ENCODE data around the gene GJC2. TPM values are rescaled to one million over a fixed set of nuclear protein-coding genes. Genes with fewer than 3 reads are reported as not detected.
A peak's percentile ranks its signal among the peaks of the same experiment; 100 is the strongest.
"Not testable (repeated sequence)": the region's sequence is repeated elsewhere in the genome, so short reads cannot be mapped to it uniquely, and the experiment has no call there.

GJC2 gene
- total RNA-seq, 1 donor from 2014 or later = 2.6 TPM

DNA sequence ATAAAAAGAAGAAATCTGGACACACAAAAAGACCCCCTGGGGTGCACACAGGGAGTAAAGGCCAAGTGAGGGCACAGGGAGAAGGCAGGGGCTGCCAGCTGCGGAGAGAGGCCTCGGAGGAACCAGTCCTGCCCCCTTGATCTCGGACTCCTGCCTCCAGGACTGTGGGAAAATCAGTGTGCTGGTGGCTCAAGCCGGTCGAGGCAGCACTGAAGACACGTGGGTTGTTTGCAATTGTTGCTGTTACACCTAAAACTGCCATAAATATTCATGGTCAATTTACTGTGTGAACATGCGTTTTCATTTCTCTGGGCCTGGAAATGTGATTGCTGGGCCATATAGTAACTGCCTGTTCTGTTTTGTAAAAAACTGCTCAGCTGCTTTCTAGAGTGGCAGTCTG is 34.4 kb downstream of the GJC2 start:
- DNase-seq (ENCODE audit: low spot score) = peak; percentile 51

GRCh38 chr1:228185641-228185965 is 35.9 kb downstream of the GJC2 start:
- DNase-seq (ENCODE audit: low spot score) = peak; percentile 39

DNA sequence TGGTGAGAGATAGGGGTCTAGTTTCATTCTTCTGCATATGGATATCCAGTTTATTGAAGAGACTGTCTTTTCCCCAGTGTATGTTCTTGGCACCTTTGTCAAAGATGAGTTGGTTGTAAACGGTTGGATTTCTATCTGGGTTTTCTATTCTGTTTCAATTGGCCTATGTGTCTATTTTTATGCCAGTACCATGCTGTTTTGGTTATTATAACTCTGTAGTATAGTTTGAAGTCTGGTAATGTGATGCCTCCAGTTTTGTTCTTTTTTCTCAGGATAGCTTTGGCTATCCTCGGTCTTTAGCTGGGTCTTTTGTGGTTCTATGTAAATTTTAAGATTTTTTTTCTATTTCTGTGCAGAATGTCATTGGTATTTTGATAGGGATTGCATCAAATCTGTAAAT is 38.5 kb downstream of the GJC2 start:
- not testable (repeated sequence) for DNase-seq (ENCODE audit: low spot score)

- peak; percentile 41 for DNase-seq (ENCODE audit: low spot score)
Measured at GRCh38 chr1:228190182-228190581, 40.5 kb downstream of the GJC2 start.

DNA sequence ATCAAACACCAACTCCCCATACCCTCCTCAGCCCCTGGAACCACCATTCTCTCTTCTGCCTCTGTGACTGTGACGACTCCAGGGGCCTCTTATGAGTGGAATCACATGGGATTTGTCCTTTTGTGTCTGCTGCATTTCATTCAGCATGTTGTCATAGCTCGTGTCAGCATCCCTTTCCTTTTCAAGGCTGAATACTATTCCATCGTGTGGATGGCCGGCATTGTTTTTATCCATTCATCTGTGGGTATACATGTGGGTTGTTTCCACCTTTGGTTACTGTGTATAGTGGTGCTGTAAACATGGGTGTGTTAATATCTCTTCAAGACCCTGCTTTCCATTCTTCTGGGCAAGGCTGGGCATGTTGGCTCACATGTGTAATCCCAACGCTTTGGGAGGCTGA is 41.0 kb downstream of the GJC2 start:
- peak; percentile 51 for DNase-seq (ENCODE audit: low spot score)

DNA sequence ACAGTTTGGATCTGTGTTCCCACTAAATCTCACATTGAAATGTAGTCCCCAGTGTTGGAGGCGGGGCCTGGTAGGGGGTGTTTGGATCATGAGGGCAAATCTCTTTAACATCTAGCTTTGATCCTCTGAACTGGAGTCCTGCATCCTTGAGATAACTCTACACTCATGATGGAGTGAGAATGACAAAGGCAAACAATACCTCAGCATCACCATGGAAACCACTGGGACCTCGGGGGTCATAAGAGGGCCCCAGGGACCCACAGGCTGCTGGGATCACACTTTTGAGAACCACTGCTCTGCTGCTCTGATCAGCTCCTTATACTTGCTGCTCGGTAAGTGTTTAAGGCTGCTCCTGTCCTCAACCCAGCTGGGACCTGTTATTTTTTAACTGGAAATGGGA is 44.7 kb downstream of the GJC2 start:
- peak; percentile 30 for DNase-seq (ENCODE audit: low spot score)

- peak; percentile 60 for DNase-seq (ENCODE audit: low spot score)
Measured at GRCh38 chr1:228194921-228195812, 45.4 kb downstream of the GJC2 start.

GRCh38 chr1:228197555-228198147 is 47.9 kb downstream of the GJC2 start:
- peak; percentile 41 for DNase-seq (ENCODE audit: low spot score)

- DNase-seq (ENCODE audit: low spot score) = no peak
Measured at GRCh38 chr1:228198977-228199590, 49.4 kb downstream of the GJC2 start.

DNA sequence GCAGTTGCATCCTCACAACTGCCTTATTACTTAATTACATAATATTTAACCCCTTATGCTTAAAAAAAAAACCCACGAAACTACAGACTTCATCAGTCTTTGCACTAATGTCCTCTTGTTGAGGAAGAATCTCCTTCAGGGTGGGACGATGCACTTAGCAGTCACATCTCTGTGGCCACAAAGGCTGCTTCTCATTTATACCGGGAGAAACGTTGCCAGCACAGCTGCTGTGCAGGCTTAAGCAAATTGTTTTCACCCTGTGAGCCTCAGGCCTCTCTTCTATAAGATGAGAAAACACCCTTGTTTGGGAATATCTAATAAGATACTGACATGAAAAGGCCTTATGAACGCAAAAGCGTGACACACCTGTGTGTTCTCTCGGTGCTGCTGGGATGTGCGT is 55.2 kb downstream of the GJC2 start:
- DNase-seq (ENCODE audit: low spot score) = no peak

- DNase-seq (ENCODE audit: low spot score) = peak; percentile 84
Measured at GRCh38 chr1:228205526-228206436, 56.1 kb downstream of the GJC2 start.

- peak; percentile 84 for DNase-seq (ENCODE audit: low spot score)
Measured at GRCh38 chr1:228206582-228207351, 57.0 kb downstream of the GJC2 start.

- peak; percentile 87 for DNase-seq (ENCODE audit: low spot score)
Measured at GRCh38 chr1:228207381-228207810, 57.7 kb downstream of the GJC2 start.

- peak; percentile 82 for DNase-seq (ENCODE audit: low spot score)
Measured at GRCh38 chr1:228207851-228208821, 58.4 kb downstream of the GJC2 start, which contains the start of gene OBSCN. TSS of gene OBSCN (plus strand) at chr1:228208044. CDS start at chr1:228211784, 3,740 bp downstream.

DNA sequence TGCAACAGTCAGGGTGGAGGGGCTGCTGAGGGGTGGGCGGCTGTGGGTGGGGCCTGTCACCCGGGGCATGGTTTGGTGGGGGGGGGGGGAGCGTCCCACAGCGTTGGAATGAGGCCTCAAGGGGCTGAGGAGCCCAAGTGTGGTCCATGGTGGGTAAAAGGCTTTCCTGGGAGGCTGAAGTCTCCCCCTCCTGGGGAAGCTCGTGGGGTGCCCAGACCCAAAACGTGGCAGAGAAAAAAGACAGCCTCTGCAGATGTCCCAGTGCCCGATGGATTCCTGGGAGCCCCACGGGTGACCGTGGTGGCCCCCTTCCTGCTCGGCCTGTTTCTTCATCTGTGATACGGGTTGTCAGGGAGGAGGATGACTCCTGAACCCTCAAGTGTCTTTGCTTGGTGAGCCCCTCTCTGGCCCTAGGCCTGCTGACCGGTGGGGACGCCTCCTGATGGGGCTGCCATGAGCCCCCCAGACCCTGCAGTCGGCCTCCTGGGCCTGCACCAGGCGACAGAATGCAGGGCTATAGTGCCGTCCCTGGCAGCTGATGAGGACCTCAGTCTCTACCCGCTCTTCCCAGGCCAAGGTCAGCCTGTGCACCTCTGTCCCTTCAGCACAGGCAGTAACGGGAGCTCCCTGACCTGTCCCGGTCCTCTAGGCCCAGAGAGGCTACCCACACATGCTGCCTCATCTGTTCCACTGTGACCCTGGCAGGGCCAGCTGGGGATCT is 59.3 kb downstream of the GJC2 start:
- peak; percentile 78 for DNase-seq (ENCODE audit: low spot score)

Measured in mesenteric fat pad (tissue), 1 donor.